GM18526 (cell line): ENCODE data around the gene LMNB1.

Experiments
- POLR2A ChIP-seq: IDR thresholded peaks from 3 replicates; pipeline ENCODE4 v1.6.1; 2011; ENCODE audit not compliant: insufficient read length; ENCODE audit errors: extremely low read depth

LMNB1 gene

GRCh38 chr5:126811515-126812198, 34.7 kb downstream of the LMNB1 start:
- TF ChIP-seq POLR2A = no peak

- no peak for TF ChIP-seq POLR2A
Measured at GRCh38 chr5:126812199-126812570, 35.2 kb downstream of the LMNB1 start.

DNA sequence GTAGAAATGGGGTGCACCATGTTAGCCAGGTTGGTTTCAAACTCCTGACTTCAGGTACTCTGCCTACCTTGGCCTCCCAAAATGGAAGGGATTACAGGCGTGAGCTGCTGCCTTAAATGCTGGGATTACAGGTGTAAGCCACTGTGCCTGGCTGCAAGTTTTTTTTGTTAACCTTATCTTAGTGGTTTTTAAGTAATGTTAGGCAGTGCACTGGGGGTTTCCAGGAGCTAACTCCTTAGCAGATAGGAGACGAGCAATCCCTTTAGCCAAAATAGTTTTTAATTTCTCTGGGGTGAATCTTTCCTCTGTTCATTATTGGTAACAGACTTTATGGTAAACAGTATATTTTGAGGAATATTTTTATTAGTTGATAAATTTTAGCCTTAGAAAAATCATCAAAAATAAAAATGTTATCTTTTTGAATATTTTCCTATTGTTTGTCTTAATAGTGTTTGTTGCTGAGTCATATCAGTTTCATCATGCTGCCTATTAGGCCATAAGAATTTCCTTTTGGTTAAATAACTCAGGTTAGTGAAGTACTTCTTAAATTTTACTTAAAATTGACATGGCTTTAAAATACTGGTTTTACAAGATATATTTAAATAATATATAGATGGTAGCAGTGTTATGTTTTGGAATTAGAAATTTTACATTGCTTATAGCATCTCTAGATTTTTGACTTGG, 37.9 kb downstream of the LMNB1 start:
- no peak for TF ChIP-seq POLR2A

- TF ChIP-seq POLR2A = no peak
Measured at GRCh38 chr5:126816649-126817048, 39.7 kb downstream of the LMNB1 start.

- no peak for TF ChIP-seq POLR2A
Measured at GRCh38 chr5:126818736-126819135, 41.8 kb downstream of the LMNB1 start.

DNA sequence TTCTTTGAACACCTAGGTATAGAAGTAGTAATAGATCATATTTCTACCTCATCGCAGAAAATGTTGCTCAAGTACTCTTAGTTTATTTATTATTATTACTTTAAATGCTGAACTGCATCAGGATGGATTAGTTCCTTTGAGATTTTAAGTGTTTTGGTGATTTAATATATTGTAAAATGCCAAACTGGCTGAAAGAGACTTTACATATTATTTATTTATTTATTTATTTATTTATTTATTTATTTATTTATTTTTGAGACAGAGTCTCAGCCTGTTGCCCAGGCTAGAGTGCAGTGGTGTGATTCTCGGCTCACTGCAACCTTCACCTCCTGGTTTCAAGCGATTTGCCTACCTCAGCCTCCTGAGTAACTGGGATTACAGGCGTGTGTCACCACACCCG, 42.3 kb downstream of the LMNB1 start:
- no peak for TF ChIP-seq POLR2A

DNA sequence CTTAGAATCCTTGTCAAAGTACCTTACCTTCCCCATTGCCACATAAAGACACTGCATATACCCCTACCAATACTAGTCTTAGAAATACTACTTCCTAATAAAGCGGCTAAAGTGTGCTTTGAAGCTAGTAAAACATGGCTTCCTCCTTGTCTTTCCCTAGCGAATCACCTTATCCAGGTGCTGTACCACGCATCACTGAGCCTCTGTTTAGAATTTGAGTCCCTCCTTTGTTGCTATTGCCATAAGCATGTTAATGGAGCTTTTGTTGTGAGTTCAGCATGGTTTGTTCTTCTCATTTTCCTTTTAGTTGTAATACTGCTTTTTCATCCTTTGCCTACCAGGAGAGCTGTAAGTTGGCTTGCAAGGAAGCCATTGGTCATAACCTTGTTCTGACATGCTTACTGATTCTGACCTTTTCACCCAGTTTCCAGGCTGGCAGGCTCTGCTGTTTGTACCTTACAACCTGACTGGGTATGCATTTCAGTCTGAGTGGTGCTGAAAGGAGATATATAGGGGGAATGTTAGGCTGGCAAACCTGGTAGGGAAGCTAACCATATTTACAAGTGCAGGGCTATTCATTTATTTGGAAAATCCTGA, 49.8 kb downstream of the LMNB1 start:
- TF ChIP-seq POLR2A = no peak

- no peak for TF ChIP-seq POLR2A
Measured at GRCh38 chr5:126829098-126829497, 52.2 kb downstream of the LMNB1 start.

DNA sequence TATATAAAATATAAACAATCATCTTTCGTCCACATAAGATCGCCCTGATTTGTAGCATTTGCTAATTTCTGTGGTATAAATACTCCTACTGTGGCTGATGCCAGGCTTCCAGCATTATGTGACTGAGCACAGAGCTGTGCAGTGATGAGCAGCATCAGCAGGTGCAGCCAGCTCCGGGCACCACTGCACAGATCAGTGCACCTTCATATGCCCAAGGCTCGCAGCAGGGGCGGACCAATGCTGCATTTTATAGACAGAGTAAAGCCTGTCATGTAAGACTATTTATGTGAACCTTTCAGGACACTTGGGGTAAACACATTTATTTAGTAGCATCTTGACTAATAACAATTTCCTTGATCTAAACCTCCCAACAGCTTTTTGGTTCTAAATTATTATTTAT, 53.1 kb downstream of the LMNB1 start:
- TF ChIP-seq POLR2A = no peak

DNA sequence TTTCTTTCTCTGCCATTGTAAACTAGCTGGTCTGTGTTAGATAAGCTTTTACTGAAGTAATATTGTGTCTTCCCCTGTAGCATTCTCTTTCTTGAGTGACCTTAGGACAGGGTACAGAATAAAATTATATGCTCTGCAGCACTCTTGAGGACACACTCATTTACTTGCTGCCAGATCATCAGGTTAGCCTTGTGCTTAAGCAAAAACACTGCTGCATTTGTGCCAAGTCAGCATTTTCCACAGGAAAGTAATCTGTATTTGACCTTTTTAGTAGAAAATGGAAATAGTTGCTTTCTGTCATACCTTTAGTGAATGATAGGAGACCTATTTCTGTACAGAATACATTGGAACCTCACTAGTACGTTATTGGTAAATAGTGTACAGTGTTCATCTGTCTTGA, 54.2 kb downstream of the LMNB1 start:
- no peak for TF ChIP-seq POLR2A

DNA sequence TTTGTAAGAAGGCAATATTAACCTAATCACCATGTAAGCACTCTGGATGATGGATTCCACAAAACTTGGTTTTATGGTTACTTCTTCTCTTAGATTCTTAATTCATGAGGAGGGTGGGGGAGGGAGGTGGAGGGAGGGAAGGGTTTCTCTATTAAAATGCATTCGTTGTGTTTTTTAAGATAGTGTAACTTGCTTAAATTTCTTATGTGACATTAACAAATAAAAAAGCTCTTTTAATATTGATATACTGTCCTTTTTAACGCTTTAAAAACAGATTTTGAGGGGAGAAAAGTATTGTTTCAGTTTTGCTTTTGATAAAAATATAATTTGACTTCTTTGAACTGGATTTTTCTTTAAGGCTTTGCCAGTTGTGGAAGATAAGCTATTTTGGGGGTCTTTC, 59.8 kb downstream of the LMNB1 start:
- TF ChIP-seq POLR2A = no peak

DNA sequence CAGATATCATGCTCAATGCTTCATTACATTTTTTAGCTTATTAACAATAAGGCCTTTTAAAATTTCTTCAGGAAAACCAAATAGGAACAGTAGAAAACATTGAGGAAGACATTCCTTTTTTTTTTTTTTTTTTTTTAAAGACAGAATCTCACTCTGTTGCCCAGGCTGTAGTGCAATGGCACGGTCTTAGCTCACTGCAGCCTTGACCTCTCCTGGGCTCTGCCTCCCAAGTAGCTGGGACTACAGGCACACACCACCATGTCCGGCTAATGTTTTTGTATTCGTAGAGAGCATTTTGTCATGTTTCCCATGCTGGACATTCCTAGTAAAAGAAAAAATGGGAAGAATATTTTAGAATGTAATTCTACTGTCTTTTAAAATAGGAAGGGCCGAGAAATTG, 60.3 kb downstream of the LMNB1 start:
- no peak for TF ChIP-seq POLR2A

DNA sequence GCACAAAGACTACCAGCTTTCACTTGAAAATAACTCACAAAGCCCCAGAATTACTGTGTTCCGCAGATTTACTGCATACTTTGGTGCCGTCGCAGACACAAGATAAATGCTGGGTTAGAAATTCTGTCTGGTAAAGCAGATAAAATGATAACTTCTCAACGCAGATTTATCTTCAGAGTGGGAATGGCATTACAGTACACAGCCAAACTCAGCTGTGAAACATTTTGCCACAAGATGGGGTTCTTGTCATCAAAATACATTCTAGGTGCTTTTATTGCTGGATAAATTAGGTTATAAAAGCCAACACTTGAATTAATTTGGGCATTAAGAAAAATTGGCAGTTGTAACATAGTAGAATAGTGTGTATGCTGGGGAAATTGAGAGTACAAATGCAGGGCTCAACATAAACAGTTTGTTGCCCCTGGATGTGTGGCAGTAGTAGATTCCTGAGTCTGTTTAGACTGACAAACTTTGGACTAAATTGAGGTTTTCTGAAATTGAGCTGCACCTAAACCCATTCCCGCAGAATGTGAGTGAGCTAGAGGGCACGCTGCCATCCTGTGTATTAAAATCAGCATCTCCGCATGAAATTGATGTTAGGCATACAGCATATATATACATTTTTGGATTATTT, 61.1 kb downstream of the LMNB1 start:
- TF ChIP-seq POLR2A = no peak

DNA sequence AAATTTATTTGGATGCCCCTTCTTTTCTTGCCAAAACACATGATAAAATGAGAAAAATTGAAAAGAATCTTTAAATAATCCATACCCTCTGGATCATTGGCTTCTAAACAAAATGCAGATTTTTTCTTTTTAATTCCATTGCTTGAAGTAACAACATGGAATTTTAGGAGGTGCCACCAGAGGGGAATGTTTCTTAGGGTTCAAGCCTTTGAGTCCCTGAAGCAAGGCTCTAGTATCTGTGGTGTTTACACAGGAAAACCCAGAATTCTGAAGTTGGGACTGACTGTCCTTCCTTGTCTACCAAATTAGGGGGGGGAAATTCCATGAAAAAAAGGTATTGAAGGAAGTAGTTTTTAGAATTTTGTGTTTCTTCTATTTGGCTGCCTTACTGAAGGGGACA, 69.4 kb downstream of the LMNB1 start:
- no peak for TF ChIP-seq POLR2A

DNA sequence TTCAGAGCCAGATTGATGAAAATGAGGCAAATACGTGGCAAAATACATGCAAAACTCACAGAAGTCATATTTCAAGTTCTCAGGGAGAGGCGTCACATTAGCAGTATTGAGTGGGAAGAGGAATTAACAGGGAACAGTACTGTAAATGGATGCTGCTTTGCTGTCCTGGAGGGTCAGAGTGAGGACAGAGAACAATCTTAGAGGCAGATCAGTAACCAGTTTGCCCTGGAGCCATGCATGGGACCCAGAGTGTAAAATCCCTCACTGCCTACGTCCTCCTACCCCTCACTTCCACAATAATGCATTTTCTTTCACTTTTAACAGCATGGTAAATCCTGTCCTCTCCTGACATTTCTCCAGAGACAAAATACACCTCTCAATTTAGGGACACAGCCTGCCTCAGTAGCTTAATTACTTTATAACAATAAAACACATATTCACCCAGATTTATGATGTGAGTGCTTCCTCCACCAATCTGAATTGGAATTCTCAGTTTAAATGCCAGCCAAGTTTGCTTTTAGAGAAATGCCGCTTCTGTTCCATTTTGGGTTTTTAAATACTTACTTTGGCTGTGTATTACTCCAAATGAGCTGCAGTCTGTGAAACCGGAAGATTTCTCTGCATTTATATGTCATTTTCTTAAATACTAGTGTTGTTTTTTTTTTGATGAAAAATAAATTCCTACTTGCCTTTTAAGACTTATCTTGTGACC, 70.0 kb downstream of the LMNB1 start:
- TF ChIP-seq POLR2A = no peak

DNA sequence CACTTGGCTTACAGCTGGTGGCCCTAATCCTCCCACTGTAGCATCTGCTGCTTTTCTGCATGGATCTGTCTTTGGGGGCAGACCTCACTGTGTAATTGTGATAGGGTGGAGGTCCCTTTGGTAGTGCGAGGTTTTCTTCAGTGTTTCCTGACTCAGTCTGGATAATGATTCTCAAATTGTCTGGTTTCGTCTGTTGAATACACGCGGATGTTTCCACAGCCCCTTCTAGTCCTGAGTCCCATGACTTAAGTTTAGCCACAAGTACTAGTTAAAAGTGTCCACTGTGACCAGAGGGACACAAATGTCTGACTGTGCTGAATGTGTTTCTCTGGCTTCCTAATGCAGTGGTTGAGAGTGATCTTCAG, 70.5 kb downstream of the LMNB1 start:
- no peak for TF ChIP-seq POLR2A
